B cell (primary cell): ENCODE results near the gene PGAM5. TPM values are rescaled to one million over a fixed set of nuclear protein-coding genes. Genes with fewer than 3 reads are reported as not detected.
"Not testable (repeated sequence)": the region's sequence is repeated elsewhere in the genome, so short reads cannot be mapped to it uniquely, and the experiment has no call there.

ENCODE experiments used
- ATAC-seq: fragments of 200-7000 bp; cut with Tn5 transposase; one replicate; pipeline ENCODE4 v1.10.0; 2021; ENCODE audit warnings: low read depth, mild to moderate bottlenecking, moderate number of reproducible peaks, moderate library complexity
- CTCF ChIA-PET: fragments of 350-600 bp; sonication (Branson Sonifier 250); formaldehyde crosslinking; loops from one replicate; lab custom pipeline; 2021; ENCODE audit warnings: antibody characterized with exemption, inconsistent platforms; lab: Charles Lee
- POLR2A ChIA-PET: fragments of 350-600 bp; sonication (Branson Sonifier 250); formaldehyde crosslinking; loops from one replicate; lab custom pipeline; 2021; ENCODE audit warnings: antibody characterized with exemption; lab: Charles Lee
- DNase-seq: peaks from one replicate; pipeline ENCODE4 v3.0.0; 2013
- H2AFZ ChIP-seq: 2 replicates; pipeline ENCODE4 v1.6.1; 2012; ENCODE audit warnings: mild to moderate bottlenecking, low read depth, low read length; ENCODE audit not compliant: insufficient read depth, poor library complexity, severe bottlenecking
- H3K27ac ChIP-seq, 2 donors: 1 replicate in 1 of 2; 2 replicates in 1 of 2; pipeline ENCODE4 v1.5.1; 2012 to 2013; ENCODE audit warnings: low read length in 2 of 2, mild to moderate bottlenecking in 2 of 2, moderate library complexity in 1 of 2
- H3K27me3 ChIP-seq, 4 experiments: fragments of 200-600 bp in 1 of 4; sonication (generic) in 1 of 4; replicated peaks in 1 of 4; 1 replicate in 2 of 4; 2 replicates in 2 of 4; pipeline versions ENCODE4 v1.6.1 to v1.7.0; 2013 to 2016; ENCODE audit warnings: low read length in 3 of 4, mild to moderate bottlenecking in 2 of 4, mixed read lengths in 1 of 4, moderate library complexity in 1 of 4; ENCODE audit not compliant: insufficient read depth in 4 of 4, control insufficient read depth in 3 of 4; ENCODE audit errors: control extremely low read depth in 1 of 4
- H3K36me3 ChIP-seq, 2 experiments: replicated peaks in 1 of 2; 1 replicate in 1 of 2; 2 replicates in 1 of 2; pipeline versions ENCODE4 v1.6.1 to v1.7.1; 2013; ENCODE audit warnings: low read length in 1 of 2; ENCODE audit not compliant: insufficient read depth in 2 of 2, control insufficient read depth in 1 of 2; ENCODE audit errors: control extremely low read depth in 1 of 2, extremely low read depth in 1 of 2
- H3K4me1 ChIP-seq, 2 donors: fragments of 200-600 bp in 1 of 2; sonication (generic) in 1 of 2; 1 replicate in 1 of 2; 2 replicates in 1 of 2; pipeline versions ENCODE4 v1.5.1 to v1.6.1; 2013 to 2017; ENCODE audit warnings: low read length in 2 of 2; ENCODE audit not compliant: control insufficient read depth in 2 of 2, insufficient read depth in 2 of 2
- H3K4me2 ChIP-seq: replicated peaks from 2 replicates; pipeline ENCODE3; 2012; ENCODE audit warnings: mild to moderate bottlenecking, low read depth, low read length; ENCODE audit not compliant: poor library complexity, severe bottlenecking
- H3K4me3 ChIP-seq, 5 experiments: fragments of 200-600 bp in 1 of 5; sonication (generic) in 1 of 5; 1 replicate in 3 of 5; 2 replicates in 2 of 5; pipeline versions ENCODE4 v1.5.1 to v1.7.0; 2011 to 2016; ENCODE audit warnings: low read length in 4 of 5, mild to moderate bottlenecking in 4 of 5, low read depth in 2 of 5, control low read depth in 1 of 5, moderate library complexity in 1 of 5; ENCODE audit not compliant: insufficient read depth in 1 of 5; ENCODE audit errors: control extremely low read depth in 1 of 5, extremely low read depth in 1 of 5
- H3K79me2 ChIP-seq: fragments of 200-600 bp; sonication (generic); one replicate; pipeline ENCODE4 v1.6.0; 2016; ENCODE audit warnings: low read length; ENCODE audit not compliant: control insufficient read depth, insufficient read depth
- H3K9ac ChIP-seq: fragments of 200-600 bp; sonication (generic); 2 replicates; pipeline ENCODE4 v1.6.1; 2017; ENCODE audit warnings: mild to moderate bottlenecking, low read length, moderate library complexity
- H3K9me3 ChIP-seq, 3 donors: one replicate each; pipeline versions ENCODE4 v1.6.1 to v1.7.1; 2013; ENCODE audit warnings: low read length in 2 of 3; ENCODE audit not compliant: control insufficient read depth in 2 of 3, insufficient read depth in 1 of 3; ENCODE audit errors: control extremely low read depth in 1 of 3
- H4K20me1 ChIP-seq: 2 replicates; pipeline ENCODE4 v1.6.0; 2012; ENCODE audit warnings: mild to moderate bottlenecking, low read length; ENCODE audit not compliant: insufficient read depth, control insufficient read depth, poor library complexity, severe bottlenecking
- H3K27ac Mint-ChIP-seq: one replicate; pipeline ENCODE4 v1.8.0; 2021; ENCODE audit warnings: mixed read lengths
- H3K27me3 Mint-ChIP-seq: one replicate; pipeline ENCODE4 v1.8.0; 2021; ENCODE audit warnings: mixed read lengths
- H3K4me1 Mint-ChIP-seq: one replicate; pipeline ENCODE4 v1.8.0; 2021; ENCODE audit warnings: mixed read lengths
- H3K4me3 Mint-ChIP-seq: one replicate; pipeline ENCODE4 v1.8.0; 2021; ENCODE audit warnings: mixed read lengths
- H3K9me3 Mint-ChIP-seq: one replicate; pipeline ENCODE4 v1.8.0; 2022; ENCODE audit warnings: mixed read lengths; ENCODE audit not compliant: insufficient read depth
- EZH2 ChIP-seq: IDR thresholded peaks from 2 replicates; pipeline ENCODE4 v1.6.1; 2012; ENCODE audit warnings: borderline replicate concordance, low read depth, mild to moderate bottlenecking, moderate library complexity, low read length; ENCODE audit not compliant: insufficient read depth, poor library complexity, severe bottlenecking
- WGBS: methylation state at CpG from one replicate; pipeline ENCODE4 v1.1.5; 2013; ENCODE audit warnings: missing lambda C conversion rate; ENCODE audit not compliant: insufficient coverage; 5-methylcytosine and 5-hydroxymethylcytosine counted together
- intact Hi-C: fragments of 100-400 bp; cut with micrococcal nuclease; formaldehyde crosslinking; loops from one replicate; pipeline ENCODE4 v1.10.0; 2022
- polyA plus RNA-seq: library from polyadenylated mRNA; depleted of rRNA; stranded (reverse); fragments of >200 nt; gene quantifications from 2 replicates; pipeline ENCODE4 v1.2.3, GENCODE V29; 2012
- total RNA-seq, 2 donors: library from RNA; stranded (reverse); fragments of 120-200 nt in 1 of 2; gene quantifications; 1 replicate in 1 of 2; 2 replicates in 1 of 2; pipeline versions ENCODE4 v1.2.3 to v1.2.4, GENCODE V29; 2013 to 2022
- TF ChIP-seq, protein P1 (sequence below): fragments of 200-600 bp; IDR thresholded peaks from one replicate; pipeline ENCODE4 v1.8.0; 2022; ENCODE audit warnings: antibody characterized with exemption, mild to moderate bottlenecking

PGAM5 gene
- total and polyA plus RNA-seq, 2 donors (not counting 1 experiment from before 2014, with no cell fraction given), result 14.6 to 29.9 TPM

DNA sequence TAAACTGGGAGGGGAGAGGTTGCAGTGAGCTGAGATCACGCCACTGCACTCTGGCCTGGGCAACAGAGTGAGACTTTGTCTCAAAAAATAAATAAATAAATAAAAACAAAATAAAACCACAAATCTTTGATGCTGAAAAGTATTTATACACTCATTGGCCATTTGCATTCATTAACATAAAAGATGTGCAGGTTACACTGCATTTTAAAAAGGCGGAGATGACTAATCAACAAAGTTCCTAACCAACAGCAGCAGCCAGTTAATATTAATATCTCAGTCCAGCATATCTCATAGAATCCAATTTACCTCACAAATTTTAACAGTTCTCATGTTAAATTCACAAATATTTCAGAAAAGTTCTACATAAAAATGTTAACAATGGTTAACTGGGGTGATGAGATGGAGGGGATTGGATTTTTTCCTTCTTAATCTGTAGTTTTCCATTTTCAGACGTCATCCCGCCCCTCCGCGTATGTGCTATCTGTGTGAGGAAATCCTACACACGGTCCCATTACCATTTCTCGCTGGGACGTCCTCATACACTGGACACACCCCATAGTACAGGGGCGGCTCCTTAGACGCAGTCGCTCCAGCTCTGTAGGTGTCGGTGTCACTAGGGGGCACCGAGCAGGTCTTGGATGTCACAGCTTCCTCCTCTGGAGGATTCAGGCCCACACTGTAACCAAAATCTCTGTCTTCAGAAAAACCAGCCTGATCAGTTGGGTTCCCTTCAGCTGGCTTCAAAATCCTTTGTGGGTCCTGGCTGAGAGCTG, 43.7 kb downstream of the PGAM5 start:
- peaks cover 3 to 50% of the 10 kb centered on the region in 2 experiments for H3K36me3 ChIP-seq
- H3K4me3 Mint-ChIP-seq, result no peak overlapping the region
- peaks cover 70% of the 10 kb centered on the region for H4K20me1 ChIP-seq
- no peaks in the 10 kb centered on the region for H3K4me1 ChIP-seq
- no peak overlapping the region for H3K27ac ChIP-seq
- no peaks in the 10 kb centered on the region for H3K9me3 ChIP-seq
- no peak overlapping the region for H2AFZ ChIP-seq
- no peak overlapping the region for H3K4me2 ChIP-seq
- H3K9me3 Mint-ChIP-seq, result no peaks in the 10 kb centered on the region
- ChIA-PET CTCF (interaction anchor here (1.0 kb wide), 1 partner anchor 150 kb away, joined by 3 read pairs; no protein-coding TSS in a partner anchor), POLR2A (no interaction called here)
- TF ChIP-seq, protein P1, sequence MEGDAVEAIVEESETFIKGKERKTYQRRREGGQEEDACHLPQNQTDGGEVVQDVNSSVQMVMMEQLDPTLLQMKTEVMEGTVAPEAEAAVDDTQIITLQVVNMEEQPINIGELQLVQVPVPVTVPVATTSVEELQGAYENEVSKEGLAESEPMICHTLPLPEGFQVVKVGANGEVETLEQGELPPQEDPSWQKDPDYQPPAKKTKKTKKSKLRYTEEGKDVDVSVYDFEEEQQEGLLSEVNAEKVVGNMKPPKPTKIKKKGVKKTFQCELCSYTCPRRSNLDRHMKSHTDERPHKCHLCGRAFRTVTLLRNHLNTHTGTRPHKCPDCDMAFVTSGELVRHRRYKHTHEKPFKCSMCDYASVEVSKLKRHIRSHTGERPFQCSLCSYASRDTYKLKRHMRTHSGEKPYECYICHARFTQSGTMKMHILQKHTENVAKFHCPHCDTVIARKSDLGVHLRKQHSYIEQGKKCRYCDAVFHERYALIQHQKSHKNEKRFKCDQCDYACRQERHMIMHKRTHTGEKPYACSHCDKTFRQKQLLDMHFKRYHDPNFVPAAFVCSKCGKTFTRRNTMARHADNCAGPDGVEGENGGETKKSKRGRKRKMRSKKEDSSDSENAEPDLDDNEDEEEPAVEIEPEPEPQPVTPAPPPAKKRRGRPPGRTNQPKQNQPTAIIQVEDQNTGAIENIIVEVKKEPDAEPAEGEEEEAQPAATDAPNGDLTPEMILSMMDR, result no peak
- TF ChIP-seq EZH2, result no peak
- DNase-seq (no peak), ATAC-seq (peak; percentile 36)
- H3K79me2 ChIP-seq, result peaks cover 95% of the 10 kb centered on the region
- no peaks in the 10 kb centered on the region for H3K27me3 Mint-ChIP-seq
- no peak overlapping the region for H3K9ac ChIP-seq
- no peaks in the 10 kb centered on the region for H3K27me3 ChIP-seq
- no peak overlapping the region for H3K4me3 ChIP-seq
- H3K4me1 Mint-ChIP-seq, result peaks cover 10% of the 10 kb centered on the region
- intact Hi-C loops, result no loop called here
- 97% methylated on average over 9 of the region's 14 CpGs for WGBS
- no peak overlapping the region for H3K27ac Mint-ChIP-seq

GRCh38 chr12:132758825-132759224, 48.2 kb downstream of the PGAM5 start:
- peaks cover 31% of the 10 kb centered on the region for H3K4me1 Mint-ChIP-seq
- Histone ChIP-seq H3K36me3 (peaks cover 3 to 22% of the 10 kb centered on the region in 2 experiments), H4K20me1 (peaks cover 60% of the 10 kb centered on the region), H3K79me2 (peaks cover 82% of the 10 kb centered on the region), H3K4me1 (peaks cover 15 to 24% of the 10 kb centered on the region in 2 donors)
- H3K27me3 Mint-ChIP-seq, H3K9me3 Mint-ChIP-seq, H3K27ac Mint-ChIP-seq, H3K4me3 Mint-ChIP-seq, DNase-seq, H2AFZ ChIP-seq, intact Hi-C loops, H3K9ac ChIP-seq, POLR2A ChIA-PET, H3K27me3 ChIP-seq, H3K27ac ChIP-seq, ATAC-seq, CTCF ChIA-PET, H3K9me3 ChIP-seq, H3K4me2 ChIP-seq, H3K4me3 ChIP-seq: not testable (repeated sequence)
- WGBS, result 95% methylated on average over 20 of the region's 28 CpGs
